Endodermal cell (in vitro differentiated cells): Measurements from ENCODE around the gene VSIG4. TPM values are rescaled to one million over a fixed set of nuclear protein-coding genes. Genes with fewer than 3 reads are reported as not detected.

ENCODE experiments used
- DNase-seq: peaks from one replicate; pipeline ENCODE4 v3.0.0-alpha.2; 2017
- H3K27ac ChIP-seq: 2 replicates; pipeline ENCODE4 v1.5.1; 2013; ENCODE audit warnings: mild to moderate bottlenecking, low read depth, low read length, moderate library complexity
- H3K27me3 ChIP-seq: 2 replicates; pipeline ENCODE4 v1.6.1; 2013; ENCODE audit warnings: mild to moderate bottlenecking, low read length, moderate library complexity; ENCODE audit not compliant: insufficient read depth, control insufficient read depth, poor library complexity, severe bottlenecking
- H3K36me3 ChIP-seq: 2 replicates; pipeline ENCODE4 v1.7.0; 2013; ENCODE audit warnings: mild to moderate bottlenecking, low read length, moderate library complexity; ENCODE audit not compliant: control insufficient read depth, insufficient read depth
- H3K4me1 ChIP-seq: one replicate; pipeline ENCODE4 v1.7.0; 2013; ENCODE audit warnings: low read length; ENCODE audit not compliant: control insufficient read depth, insufficient read depth
- H3K4me3 ChIP-seq: 2 replicates; pipeline ENCODE4 v1.5.1; 2013; ENCODE audit warnings: mild to moderate bottlenecking, low read length, moderate library complexity
- H3K9ac ChIP-seq: 2 replicates; pipeline ENCODE4 v1.6.1; 2013; ENCODE audit warnings: mild to moderate bottlenecking, low read length, moderate library complexity; ENCODE audit not compliant: poor library complexity, severe bottlenecking; ENCODE audit errors: extremely low read depth
- H3K9me3 ChIP-seq: 2 replicates; pipeline ENCODE4 v1.6.1; 2013; ENCODE audit warnings: mild to moderate bottlenecking, low read length, moderate library complexity; ENCODE audit not compliant: control insufficient read depth
- H3K27ac Mint-ChIP-seq: 2 replicates; pipeline ENCODE4 v1.8.0; 2020; ENCODE audit warnings: mixed read lengths
- H3K27me3 Mint-ChIP-seq: 2 replicates; pipeline ENCODE4 v1.8.0; 2021; ENCODE audit warnings: mild to moderate bottlenecking, mixed read lengths; ENCODE audit not compliant: insufficient read depth
- H3K36me3 Mint-ChIP-seq: 2 replicates; pipeline ENCODE4 v1.8.0; 2020; ENCODE audit warnings: low read depth, mixed read lengths
- H3K4me1 Mint-ChIP-seq: 2 replicates; pipeline ENCODE4 v1.8.0; 2020; ENCODE audit warnings: mixed read lengths
- H3K4me3 Mint-ChIP-seq: 2 replicates; pipeline ENCODE4 v1.8.0; 2020; ENCODE audit warnings: mild to moderate bottlenecking, moderate library complexity, mixed read lengths
- H3K9me3 Mint-ChIP-seq: 2 replicates; pipeline ENCODE4 v1.8.0; 2020; ENCODE audit warnings: mild to moderate bottlenecking, mixed read lengths
- WGBS, 2 experiments: methylation state at CpG; one replicate each; pipeline versions ENCODE4 v1.1.5 to v1.1.7; 2013; ENCODE audit warnings: missing lambda C conversion rate in 2 of 2, mixed read lengths in 1 of 2; ENCODE audit not compliant: insufficient coverage in 1 of 2, insufficient read length in 1 of 2; 5-methylcytosine and 5-hydroxymethylcytosine counted together
- long read RNA-seq, 4 experiments: library from polyadenylated mRNA in 2 of 4; library from RNA in 1 of 4; library from capped mRNA in 1 of 4; stranded (forward) in 3 of 4; unstranded in 1 of 4; transcript quantifications; one replicate each; pipeline ENCODE4 v2.0.0, GENCODE V29; 2020 to 2021; ENCODE audit warnings: inconsistent platforms in 1 of 4
- polyA plus RNA-seq, 2 experiments: library from polyadenylated mRNA; stranded (reverse); fragments of 50-300 nt; gene quantifications; one replicate each; pipeline ENCODE4 v1.2.3, GENCODE V29; 2013
- total RNA-seq, 2 donors: library from RNA; stranded (reverse); fragmentation: NEBNext Ultra II Directional in 1 of 2; extraction: Animal tissue kit (Norgen Biotek cat#: 25700) in 1 of 2; gene quantifications; 2 replicates in 1 of 2; 3 replicates in 1 of 2; pipeline ENCODE4 v1.2.1, GENCODE V29; 2021
- TF ChIP-seq, protein P1 (sequence below): fragments of 200-600 bp; sonication (generic); conservative IDR thresholded peaks from 2 replicates; pipeline ENCODE4 v1.5.0; 2021; ENCODE audit warnings: antibody characterized with exemption, mild to moderate bottlenecking

VSIG4 gene, protein sequence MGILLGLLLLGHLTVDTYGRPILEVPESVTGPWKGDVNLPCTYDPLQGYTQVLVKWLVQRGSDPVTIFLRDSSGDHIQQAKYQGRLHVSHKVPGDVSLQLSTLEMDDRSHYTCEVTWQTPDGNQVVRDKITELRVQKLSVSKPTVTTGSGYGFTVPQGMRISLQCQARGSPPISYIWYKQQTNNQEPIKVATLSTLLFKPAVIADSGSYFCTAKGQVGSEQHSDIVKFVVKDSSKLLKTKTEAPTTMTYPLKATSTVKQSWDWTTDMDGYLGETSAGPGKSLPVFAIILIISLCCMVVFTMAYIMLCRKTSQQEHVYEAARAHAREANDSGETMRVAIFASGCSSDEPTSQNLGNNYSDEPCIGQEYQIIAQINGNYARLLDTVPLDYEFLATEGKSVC
- not detected for total RNA-seq
- polyA plus RNA-seq (2013, experiment 1 of 2): not detected
- not detected for polyA plus RNA-seq (2013, experiment 2 of 2)
- long read RNA-seq, experiment 1: 0 reads
- long read RNA-seq, experiment 2: 0 reads
- long read RNA-seq, experiment 3: 0 reads
- long read RNA-seq, experiment 4: 0 reads

- TF ChIP-seq, protein P1, sequence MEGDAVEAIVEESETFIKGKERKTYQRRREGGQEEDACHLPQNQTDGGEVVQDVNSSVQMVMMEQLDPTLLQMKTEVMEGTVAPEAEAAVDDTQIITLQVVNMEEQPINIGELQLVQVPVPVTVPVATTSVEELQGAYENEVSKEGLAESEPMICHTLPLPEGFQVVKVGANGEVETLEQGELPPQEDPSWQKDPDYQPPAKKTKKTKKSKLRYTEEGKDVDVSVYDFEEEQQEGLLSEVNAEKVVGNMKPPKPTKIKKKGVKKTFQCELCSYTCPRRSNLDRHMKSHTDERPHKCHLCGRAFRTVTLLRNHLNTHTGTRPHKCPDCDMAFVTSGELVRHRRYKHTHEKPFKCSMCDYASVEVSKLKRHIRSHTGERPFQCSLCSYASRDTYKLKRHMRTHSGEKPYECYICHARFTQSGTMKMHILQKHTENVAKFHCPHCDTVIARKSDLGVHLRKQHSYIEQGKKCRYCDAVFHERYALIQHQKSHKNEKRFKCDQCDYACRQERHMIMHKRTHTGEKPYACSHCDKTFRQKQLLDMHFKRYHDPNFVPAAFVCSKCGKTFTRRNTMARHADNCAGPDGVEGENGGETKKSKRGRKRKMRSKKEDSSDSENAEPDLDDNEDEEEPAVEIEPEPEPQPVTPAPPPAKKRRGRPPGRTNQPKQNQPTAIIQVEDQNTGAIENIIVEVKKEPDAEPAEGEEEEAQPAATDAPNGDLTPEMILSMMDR: no peak
Measured at GRCh38 chrX:66039944-66040343, at the start of gene VSIG4. Gene VSIG4, minus strand, starts transcription at chrX:66040080. Its CDS starts 82 bp downstream, at chrX:66039998.

DNA sequence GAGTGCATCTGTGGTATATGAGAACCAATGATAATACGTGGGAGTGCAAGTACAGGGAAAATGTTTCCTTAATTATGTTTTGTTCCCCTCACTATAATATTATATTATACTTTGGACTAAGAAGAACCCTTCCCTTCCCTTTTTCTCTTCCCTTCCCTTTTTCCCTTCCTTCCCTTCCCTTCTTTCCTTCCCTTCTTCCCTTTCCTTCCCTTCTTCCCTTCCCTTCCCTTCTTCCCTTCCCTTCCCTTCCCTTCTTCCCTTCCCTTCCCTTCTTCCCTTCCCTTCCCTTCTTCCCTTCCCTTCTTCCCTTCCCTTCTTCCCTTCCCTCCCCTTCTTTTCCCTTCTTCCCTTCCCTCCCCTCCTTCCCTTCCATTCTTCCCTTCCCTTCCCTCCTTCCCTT is 36.9 kb upstream of the VSIG4 start:
- no peaks in the 10 kb centered on the region for H3K4me1 Mint-ChIP-seq
- no peak overlapping the region for H3K27ac Mint-ChIP-seq
- H3K36me3 Mint-ChIP-seq: no peaks in the 10 kb centered on the region
- H3K4me3 ChIP-seq: no peak overlapping the region
- no CpG with 5 or more reads among the region's 1 CpG for WGBS, 2 experiments
- H3K4me3 Mint-ChIP-seq: no peak overlapping the region
- peaks cover 48% of the 10 kb centered on the region for H3K9me3 Mint-ChIP-seq
- no peak for DNase-seq
- H3K4me1 ChIP-seq: no peaks in the 10 kb centered on the region
- no peaks in the 10 kb centered on the region for H3K36me3 ChIP-seq
- H3K27ac ChIP-seq: no peak overlapping the region
- H3K27me3 Mint-ChIP-seq: no peaks in the 10 kb centered on the region
- H3K9me3 ChIP-seq: no peaks in the 10 kb centered on the region
- TF ChIP-seq, protein P1: no peak
- H3K9ac ChIP-seq: no peak overlapping the region
- no peaks in the 10 kb centered on the region for H3K27me3 ChIP-seq

More at GRCh38 chrX:66039944-66040343, at the start of gene VSIG4:
- Histone ChIP-seq H3K9me3 (no peaks in the 10 kb centered on the region), H3K27ac (no peak within 1 kb of the TSS), H3K9ac (no peak within 1 kb of the TSS), H3K27me3 (no peaks in the 10 kb centered on the region), H3K36me3 (no peaks in the 10 kb centered on the region), H3K4me1 (no peaks in the 10 kb centered on the region), H3K4me3 (no peak within 1 kb of the TSS)
- no peaks in the 10 kb centered on the region for H3K4me1 Mint-ChIP-seq
- H3K27me3 Mint-ChIP-seq: no peaks in the 10 kb centered on the region
- H3K9me3 Mint-ChIP-seq: peaks cover 19% of the 10 kb centered on the region
- no peak for DNase-seq
- no peaks in the 10 kb centered on the region for H3K36me3 Mint-ChIP-seq
- 89% methylated on average over 2 of the region's 2 CpGs; no CpG with 5 or more reads in 1 of the 2 experiments for WGBS, 2 experiments
- no peak within 1 kb of the TSS for H3K27ac Mint-ChIP-seq
- H3K4me3 Mint-ChIP-seq: no peak within 1 kb of the TSS

DNA sequence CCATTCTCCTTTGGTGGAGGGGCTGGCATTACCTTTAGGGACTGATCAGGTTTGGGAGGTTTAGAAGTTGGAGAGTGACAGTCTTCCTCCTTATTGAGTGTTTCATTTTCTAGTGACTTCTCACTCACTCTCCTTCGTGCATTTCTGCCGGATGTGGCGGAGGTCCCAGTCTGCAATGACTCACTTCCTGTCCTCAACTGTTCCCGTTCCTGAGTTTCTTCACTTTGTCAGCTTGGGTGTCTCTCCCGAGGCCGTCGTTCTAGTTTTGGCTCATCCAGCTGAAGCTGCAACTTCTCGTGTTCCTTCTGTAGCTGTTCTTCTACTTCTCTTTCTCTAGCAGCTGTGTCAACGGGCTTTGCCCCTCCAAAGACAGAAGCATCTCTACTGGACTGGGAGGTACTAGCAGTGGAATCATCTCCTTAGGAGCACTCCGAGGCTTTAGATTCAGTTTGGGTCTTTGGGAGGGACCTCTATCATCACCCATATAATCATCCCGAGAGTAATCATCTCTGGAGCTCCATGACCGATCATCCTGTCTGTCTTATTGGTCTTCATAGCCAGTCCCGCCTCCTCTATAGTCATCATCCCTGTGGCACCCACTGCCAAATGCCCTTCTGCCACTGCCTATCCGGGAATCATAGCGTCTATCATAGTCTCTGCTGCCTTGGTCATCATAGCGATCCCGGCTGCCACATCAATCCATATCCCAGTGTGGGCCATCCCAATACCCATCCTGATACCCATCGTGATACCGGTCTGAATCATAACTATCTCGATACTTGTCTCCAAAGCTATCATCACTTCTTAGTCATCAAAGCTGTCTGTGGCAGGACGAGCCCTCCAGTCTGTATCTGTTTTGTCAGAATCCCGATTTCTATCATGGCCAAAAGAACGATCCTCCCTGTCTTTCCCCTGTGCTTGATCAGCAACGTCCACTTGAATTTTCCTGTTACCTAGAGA is 35.3 kb upstream of the VSIG4 start:
- no peaks in the 10 kb centered on the region for H3K36me3 Mint-ChIP-seq
- 84 to 91% methylated on average over 7 to 24 of the region's 24 CpGs for WGBS, 2 experiments
- H3K27ac Mint-ChIP-seq: no peak overlapping the region
- TF ChIP-seq, protein P1: no peak
- DNase-seq: no peak
- H3K4me1 Mint-ChIP-seq: no peaks in the 10 kb centered on the region
- Histone ChIP-seq H3K9ac (no peak overlapping the region), H3K4me3 (no peak overlapping the region), H3K4me1 (no peaks in the 10 kb centered on the region), H3K27me3 (no peaks in the 10 kb centered on the region), H3K9me3 (no peaks in the 10 kb centered on the region), H3K36me3 (no peaks in the 10 kb centered on the region), H3K27ac (no peak overlapping the region)
- H3K27me3 Mint-ChIP-seq: no peaks in the 10 kb centered on the region
- H3K4me3 Mint-ChIP-seq: no peak overlapping the region
- peaks cover 58% of the 10 kb centered on the region for H3K9me3 Mint-ChIP-seq
